ENCODE measurements around the gene BTBD9.
"Not testable (repeated sequence)": the region's sequence is repeated elsewhere in the genome, so short reads cannot be mapped to it uniquely, and the experiment has no call there.

Gene BTBD9

DNA sequence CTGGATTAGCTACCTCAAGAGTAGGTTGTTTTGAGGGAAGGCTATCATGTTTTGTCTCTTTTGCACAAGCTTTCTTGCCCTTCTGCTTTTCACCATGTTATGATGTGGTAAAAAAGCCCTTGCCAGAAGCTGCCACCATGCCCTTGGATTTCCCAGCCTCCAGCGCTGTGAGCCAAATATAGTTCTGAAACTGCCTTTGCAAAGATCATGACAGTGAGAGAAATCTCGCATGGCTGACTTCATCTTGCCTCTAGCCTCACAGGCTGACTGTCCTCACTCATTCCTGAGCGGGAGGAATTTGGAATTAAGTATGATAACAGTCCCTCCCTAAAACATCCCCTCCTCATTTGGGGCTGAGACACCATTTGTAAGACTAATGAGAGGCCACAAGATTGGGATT, 207.7 kb downstream of the BTBD9 start:
- no peak for DNase-seq (ENCODE audit: low read depth in 3 of 3)

DNA sequence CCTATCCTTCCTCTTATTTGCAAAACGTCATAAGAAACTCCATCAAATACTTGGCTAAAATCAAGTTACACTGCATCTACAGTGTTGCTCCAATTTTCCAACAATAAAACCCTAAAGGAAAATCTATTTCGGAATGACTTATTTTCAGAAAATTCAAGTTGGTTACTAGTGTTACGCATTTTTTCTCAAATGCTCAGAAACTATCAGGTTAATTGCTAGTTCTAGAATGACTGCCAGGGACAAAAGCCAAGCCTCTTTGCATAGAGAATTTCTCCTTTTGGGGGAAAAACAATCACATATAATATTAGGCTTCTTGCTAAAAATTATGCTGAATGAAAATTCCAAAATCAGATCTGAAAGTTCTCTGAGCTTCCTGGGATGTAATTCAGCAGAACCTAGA, 210.2 kb downstream of the BTBD9 start:
- no peak for DNase-seq (ENCODE audit: low read depth in 3 of 3)

DNA sequence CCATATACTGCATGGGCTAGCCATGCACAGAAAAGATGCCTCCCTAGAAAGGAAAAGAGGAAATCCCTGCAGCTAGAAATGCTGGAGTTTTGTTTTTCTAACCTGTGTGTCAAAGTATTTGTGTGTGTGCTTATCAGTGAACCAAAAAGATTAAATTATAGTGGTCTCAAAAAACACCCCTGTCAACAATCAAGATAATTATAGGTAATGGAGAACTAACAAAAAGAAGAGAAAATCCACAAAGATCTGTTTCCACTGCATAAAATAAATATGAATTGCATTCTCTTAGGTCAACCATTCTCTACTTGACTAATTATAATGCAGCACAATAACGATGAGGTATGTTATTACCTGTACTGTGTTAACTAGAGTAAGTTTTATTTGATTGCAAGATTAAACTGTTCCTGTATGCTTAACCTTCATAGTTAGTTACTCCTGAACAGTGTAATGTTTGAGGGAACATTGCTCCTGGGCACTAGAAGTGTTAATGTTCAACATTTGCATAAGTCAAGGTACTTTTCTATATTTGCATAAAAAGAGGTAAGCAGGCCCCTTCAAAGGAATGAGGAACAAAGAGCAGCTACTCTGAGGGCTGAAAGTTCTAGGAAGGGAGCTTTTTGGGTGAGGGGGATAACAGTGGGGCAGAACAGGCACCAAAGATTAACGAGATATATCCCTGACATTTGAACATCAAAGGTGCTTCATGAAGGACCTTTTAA, 212.1 kb downstream of the BTBD9 start:
- DNase-seq (ENCODE audit: low read depth in 3 of 3): no peak

DNA sequence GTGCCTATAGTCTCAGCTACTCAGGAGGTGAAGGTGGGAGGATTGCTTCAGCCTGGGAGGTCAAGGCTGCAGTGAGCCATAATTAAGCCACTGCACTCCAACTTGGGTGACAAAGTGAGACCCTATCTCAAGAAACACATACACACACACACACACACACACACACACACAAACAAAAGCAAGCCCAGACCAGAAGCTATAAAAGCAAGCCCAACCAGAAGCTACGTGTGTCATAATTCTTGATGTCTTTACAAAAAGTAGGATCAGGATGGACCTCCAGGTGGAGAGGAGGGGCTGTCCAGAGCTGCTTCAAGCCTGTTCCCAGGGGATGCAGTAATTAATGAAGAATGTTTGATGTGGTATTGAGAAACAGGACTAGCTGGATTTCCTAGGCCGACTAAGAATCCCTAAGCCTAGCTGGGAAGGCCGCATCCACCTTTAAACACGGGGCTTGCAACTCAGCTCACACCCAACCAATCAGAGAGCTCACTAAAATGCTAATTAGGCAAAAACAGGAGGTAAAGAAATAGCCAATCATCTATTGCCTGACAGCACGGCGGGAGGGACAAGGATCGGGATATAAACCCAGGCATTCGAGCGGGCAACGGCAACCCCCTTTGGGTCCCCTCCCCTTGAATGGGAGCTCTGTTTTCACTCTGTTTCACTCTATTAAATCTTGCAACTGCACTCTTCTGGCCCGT, 213.8 kb downstream of the BTBD9 start:
- DNase-seq (ENCODE audit: low read depth in 3 of 3): not testable (repeated sequence)

DNA sequence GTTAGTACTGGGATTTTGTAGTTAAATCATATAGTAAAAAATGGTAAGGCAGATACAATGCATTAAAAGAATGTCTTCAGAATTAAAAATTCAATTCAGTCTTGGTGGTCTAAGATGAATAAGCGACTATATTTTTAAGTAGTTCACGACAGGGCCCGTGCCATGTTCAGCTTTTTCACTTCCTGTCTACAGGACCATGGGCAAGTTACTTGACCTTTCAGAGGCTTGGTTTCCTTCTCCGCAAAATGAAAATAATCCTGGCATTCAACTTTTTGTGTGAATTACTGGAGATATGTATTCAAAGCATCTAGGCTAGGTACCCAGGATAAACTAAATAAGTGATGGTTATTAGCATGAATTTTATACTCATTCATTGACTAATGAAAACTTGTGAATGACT, 216.0 kb downstream of the BTBD9 start:
- no peak for DNase-seq (ENCODE audit: low read depth in 3 of 3)

DNA sequence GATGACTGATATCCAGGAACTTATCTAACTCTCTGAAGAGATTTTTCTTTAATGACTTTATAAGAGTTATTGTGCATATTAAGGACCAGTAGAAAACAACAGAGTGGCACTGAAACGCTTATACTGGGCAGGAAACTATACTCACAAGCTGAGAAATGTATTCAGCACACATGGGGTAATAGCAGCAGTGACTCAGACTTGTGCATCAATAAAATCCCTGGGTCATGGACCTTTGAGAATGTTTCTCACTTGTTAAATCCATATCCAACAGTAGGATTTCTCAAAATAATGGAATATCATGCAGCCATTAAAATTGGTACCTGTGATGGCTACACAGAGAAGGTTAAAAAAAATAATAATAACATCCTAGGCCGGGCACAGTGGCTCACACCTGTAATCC, 219.5 kb downstream of the BTBD9 start:
- DNase-seq (ENCODE audit: low read depth in 3 of 3): no peak

DNA sequence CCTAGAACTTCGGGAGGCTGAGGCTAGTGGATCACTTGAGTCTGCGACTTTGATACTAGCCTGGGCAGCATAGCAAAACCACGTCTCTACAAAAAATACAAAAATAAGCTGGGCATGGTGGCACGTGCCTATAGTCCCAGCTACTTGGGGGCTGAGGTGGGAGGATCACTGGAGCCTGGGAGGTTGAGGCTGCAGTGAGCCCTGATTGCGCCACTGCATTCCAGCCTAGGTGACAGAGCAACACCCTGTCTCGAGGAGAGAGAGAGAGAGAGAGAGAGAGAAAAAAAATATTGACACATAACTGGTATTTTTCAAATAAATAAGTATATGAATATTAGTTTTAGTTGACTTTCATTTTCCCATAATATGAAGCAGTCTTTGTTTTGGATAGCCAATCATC, 222.2 kb downstream of the BTBD9 start:
- no peak for DNase-seq (ENCODE audit: low read depth in 3 of 3)

DNA sequence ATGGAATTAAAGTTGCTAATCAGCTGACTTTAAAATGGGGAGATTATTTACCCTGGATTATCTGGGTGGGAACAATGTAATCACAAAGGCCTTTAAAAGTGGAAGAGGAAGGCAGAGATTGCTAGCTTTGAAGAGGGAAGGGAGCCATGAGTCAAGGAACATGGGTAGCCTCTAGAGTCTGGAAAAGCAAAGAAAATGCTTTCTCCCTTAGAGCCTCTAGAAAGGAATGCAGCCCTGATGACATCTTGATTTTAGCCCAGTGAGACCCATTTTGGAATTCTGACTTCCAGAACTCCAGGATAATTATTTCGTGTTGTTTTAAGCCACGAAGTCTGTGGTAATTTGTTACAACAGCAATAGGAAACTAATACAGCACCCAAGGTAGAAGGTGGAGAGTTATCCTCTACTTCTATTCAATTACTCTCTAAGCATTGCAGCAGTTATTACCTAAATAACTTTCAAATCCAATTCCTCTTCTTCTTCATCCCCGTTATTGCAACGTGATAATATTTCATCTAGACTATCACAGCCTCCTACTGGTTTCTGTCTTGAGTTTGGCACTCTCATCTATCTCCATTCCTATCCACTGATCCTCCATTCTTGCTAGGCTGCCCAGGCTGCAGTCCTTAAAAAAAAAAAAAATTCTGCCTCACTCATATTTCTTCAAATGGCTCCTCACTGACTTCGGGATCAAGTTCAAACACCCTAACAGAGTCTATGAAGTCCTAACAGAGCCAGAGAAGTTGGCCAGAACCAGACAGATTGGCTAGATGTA, 224.3 kb downstream of the BTBD9 start:
- DNase-seq (ENCODE audit: low read depth in 3 of 3): no peak

DNA sequence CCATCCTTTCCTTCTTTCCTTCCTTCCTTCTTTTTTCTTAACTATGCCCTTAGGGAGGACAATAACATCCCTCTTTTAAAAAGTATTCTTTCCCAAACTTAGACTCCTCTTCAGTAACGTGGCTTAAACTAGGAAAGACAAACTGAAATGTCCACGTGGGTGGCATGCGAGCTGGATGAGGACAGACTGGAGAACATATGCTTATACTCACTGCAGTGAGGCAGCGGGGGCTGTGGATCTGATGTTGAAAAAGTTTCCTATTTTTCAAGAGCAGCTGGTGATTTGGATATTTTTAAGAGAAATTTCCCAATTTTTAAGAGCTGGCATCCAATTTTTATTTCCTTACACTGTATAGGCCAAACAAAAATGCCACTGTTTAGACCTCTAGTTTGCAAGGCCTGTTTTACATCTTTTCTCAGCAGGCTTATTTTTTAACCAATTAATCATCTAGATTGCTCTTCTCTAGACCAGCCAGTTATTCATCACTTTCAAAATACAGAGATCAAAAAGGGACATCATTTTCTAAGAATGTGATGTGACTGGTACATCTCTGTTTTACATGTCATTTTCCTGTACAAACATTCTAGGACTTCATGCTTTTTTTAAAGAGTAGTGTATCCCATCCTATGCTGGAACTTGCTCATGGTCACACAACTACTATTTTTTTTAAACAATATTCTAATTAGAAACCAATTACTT, 226.5 kb downstream of the BTBD9 start:
- no peak for DNase-seq (ENCODE audit: low read depth in 3 of 3)

DNA sequence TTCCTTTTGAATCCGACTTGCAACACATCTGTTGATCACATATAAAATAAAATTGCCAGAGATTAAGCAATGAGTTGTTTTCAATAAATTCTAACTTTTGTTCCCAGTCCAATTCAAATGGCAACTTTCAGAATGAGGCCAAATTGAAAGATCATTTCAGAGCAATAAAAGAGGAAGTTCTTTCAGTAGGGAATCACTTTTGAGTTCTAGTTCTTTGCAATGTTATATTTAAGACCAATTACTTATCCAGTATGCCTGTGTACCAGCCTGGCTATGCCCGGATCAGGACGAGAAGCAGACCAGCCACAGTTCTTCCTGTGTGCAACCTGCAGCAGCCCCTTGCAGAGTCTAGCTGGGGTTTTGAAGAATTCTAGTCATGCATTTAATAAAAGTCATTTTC, 232.5 kb downstream of the BTBD9 start:
- no peak for DNase-seq (ENCODE audit: low read depth in 3 of 3)

DNA sequence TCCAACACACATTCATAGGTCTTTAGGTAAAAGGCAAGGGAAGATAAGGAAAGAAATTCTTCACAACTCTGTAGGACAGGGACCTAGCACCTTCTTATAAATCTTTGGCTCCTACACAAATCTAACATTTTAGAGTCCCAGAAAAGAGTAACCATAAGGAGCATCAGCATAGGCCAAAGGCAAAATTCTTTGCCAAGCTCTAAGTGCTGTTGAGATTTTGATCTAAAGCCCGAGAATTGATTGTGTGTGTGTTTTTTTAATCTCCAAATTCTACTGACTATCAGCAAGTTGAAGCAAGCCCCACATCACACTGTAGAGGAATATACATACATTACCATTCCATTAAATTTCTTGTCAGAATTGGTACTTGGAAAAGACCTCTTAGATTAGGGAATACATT, 233.6 kb downstream of the BTBD9 start:
- DNase-seq (ENCODE audit: low read depth in 3 of 3): no peak

DNA sequence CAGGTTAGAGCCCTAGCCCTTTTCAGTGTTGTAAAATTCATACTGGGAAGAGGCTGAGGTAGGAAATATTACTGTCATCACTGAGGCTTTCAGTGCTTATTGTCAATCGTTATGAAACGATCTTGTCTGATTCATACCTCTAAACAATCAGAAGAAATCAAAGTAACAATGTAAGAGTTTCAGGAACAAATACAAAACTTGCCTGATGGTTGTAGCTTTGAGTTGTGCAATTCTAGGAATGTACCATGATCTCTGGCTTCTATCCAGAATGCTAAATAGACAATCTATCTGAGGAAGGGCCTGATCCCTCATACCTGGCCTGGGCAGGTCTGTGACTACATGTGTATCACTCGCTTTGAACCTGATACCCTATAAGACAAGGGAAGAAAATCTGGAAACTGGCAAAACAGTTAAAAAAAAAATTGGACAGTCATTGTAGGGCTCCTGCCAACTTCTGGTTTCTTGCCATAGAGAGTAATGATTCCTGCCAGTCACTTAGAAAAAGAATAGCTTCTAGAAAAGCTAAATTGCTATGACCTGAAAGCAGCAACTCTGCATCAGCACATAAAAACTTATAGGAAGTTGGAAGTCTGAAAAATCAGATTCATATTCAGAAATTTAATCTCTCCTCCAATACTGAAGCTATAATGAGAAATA, 234.7 kb downstream of the BTBD9 start:
- DNase-seq (ENCODE audit: low read depth in 3 of 3): no peak

DNA sequence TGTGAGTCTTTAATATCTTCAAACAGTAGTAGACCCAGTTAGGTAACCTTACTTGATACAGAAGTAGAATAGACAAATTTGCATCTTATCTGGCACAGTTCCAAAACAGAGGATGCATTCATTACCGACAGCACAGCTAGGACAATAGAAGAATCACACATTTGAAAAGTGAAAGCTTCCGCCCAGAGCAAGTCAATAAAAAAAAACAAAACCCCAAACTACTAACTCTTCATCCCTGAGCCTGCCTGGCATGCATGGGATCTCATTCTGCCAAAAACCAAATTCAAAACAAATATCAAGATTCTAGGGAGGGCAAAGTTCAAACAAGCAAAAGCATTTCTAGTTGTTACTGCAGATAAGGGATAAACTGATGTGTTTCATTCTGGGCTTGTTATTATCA, 235.4 kb downstream of the BTBD9 start:
- no peak for DNase-seq (ENCODE audit: low read depth in 3 of 3)

DNA sequence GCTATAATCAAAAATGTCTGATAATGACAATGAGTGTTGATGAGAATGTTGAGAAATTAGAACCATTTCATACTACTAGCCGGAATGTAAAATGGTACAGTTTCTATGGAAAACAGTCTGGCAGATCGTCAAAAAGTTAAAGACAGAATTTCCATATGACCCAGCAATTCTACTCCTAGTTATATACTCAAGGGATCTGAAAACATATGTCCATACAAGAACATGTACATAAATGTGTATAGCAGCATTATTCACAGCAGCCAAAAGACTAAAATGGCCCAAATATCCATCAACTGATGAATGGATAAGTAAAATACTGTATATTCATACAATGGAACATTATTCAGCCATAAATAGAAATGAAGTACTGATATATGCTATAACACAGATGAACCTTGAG, 236.2 kb downstream of the BTBD9 start:
- no peak for DNase-seq (ENCODE audit: low read depth in 3 of 3)

DNA sequence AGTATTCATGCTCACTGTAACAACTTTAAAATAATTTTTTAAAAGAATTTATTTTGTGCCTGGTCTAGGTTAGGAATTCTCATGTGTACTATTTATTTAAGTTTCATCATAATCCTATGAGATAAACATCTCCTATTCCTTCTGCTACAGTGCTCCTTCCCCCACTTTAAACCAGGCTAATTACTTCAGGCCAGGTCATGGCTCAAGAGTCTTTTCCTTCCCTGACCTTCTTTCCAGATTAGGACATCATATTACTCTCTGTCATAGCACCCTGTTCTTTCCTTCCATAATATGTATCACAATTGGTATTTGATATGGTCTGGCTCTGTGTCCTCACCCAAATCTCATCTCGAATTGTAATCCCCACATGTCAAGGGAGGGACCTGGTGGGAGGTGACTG, 239.0 kb downstream of the BTBD9 start:
- DNase-seq (ENCODE audit: low read depth in 3 of 3): no peak

DNA sequence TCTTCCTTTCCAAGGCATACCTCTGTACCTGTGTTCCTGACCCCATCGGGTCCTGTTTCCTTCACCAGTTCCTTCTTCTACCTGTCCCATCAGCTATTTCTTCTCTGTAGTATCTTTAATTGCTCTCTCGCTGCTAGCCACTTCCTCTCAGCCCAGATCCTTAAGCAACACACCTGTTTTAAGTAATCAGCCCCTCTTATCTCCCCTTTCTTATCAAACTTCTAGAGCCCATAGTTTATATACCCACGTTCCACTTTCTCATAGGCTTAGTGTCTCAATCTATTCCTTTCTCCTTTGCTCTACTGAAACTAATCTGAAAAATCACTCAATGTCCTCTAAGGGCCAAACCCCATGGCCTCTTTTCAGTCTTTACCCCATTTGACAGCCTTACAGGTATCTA, 239.6 kb downstream of the BTBD9 start:
- no peak for DNase-seq (ENCODE audit: low read depth in 3 of 3)

DNA sequence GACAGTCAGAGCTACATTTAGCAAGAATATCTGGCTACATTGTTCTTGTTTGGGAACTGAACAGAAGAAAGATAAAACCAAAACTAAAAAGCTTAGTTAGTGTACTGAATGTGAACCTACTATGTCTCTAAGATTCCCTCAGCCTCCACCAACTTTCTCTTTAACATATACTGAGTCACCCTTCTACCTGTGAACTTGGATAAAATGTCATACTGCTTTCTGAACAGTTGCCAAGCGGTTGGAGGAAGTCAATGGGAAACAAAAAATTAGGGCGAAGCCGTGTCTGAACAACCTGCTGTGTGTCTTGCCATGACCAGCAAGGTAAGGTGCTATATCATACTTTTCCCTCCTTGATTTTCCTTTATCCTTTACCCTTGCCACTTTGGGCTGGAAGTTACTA, 243.5 kb downstream of the BTBD9 start:
- DNase-seq (ENCODE audit: low read depth in 3 of 3): no peak

DNA sequence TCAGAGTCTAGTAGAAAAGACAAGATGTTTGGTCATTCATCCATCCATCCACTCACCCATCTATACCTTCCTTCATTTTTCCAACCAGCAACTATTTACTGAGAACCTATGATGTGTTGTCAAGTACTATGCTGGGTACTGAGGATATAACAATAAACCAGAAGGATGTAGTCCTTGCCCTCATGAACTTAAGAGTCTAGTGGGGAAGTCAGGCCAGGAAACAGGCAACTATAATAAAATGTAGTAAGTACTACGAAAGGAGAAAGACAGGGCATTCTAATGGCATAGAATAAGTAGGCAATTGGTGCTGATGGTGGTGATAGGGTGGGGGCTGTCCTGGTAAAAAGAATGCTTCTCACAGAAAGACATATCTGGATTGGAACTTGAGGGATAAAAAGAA, 245.7 kb downstream of the BTBD9 start:
- DNase-seq (ENCODE audit: low read depth in 3 of 3): no peak

DNA sequence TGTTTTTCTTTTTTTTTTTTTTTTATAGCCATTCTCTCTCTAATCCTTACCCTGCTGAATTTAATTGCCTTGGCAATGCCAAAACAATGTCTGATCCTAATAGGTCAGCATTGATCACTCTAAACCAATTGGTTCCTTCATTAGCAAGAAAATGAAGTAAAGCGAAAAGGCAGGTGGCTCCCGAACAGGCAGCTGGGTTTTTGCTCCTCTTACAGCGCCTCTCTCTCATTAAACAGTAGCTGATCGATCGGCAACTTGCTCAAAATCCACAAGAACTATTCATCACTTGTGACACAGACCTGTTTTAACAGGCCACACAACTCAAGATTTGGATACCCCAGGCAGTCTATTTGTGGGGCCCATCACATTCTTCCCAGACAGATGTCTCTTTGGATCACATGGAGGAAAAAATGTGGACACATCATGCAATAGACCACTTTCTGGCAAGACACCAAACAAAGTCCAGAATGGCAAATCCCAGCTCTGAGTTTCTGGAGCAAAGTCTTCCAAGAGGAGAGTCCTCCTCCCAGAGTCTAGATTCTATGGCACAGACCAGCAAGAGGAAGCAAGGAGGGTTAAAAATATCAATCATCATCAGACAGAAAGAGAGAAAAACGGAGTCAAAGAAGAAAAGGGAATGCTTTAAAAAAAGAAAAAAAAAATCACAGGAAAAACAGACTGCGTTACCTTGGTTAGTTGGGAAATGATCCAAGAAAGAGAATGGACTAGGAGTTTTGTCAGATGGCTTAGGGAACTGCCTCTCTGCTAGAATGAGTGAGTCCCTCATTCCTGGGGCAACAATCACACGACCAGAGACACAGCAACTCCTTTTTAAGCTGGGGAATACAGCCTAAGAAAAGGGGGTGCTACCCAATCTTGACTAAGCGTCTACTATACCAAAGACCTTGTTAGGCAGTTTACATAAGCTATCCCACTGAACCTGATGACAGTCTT, 247.8 kb downstream of the BTBD9 start:
- DNase-seq (ENCODE audit: low read depth in 3 of 3): no peak

DNA sequence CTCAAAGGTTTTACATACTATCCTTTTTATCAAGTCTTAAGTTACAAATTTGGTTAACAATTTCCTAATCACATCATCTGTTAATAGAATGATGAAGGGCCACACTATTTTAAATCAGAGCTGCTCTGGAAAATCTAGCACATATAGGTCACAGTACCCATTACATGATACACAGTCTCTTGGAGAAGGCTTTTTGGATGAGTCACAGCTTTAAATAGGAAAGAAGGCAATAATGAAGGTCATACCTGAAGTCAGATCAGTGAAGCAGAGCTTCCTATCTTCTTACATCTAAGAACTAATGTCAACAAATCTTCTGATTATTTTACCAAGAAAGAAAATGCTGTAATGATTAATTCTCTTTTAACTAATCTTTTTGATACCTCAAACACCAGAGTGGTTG, 248.5 kb downstream of the BTBD9 start:
- no peak for DNase-seq (ENCODE audit: low read depth in 3 of 3)

DNA sequence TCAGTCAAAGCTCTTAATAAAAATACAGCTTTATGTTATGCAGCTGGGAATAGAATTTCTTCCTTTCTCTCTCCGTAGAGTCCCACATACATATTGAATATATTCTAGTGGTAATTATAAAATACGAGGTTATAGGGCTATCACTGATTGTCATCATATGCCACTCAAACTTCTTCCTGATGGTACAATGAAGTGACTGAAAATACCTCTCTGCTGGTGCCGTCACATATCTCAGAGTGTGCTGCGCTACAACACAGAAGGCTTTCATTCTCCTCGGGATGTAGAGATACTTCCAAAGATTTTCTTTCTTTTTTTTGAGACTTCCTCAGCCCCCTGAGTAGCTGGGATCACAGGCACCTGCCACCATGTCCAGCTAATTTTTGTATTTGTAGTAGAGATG, 249.9 kb downstream of the BTBD9 start:
- DNase-seq (ENCODE audit: low read depth in 3 of 3): no peak
